ENCODE measurements around the gene EEA1.

EEA1 gene

GRCh38 chr12:92899386-92900001 lies 29.6 kb downstream of the EEA1 start:
- Histone ChIP-seq H3K27ac (ENCODE audit: insufficient read depth, low read depth, low read length, poor library complexity, severe bottlenecking) (no peak overlapping the region), H3K4me1 (ENCODE audit: control insufficient read depth, insufficient read depth, low read length) (peaks cover 7% of the 10 kb centered on the region), H3K4me3 (ENCODE audit: insufficient read depth, low read depth, low read length) (no peak overlapping the region), H3K27me3 (ENCODE audit: control insufficient read depth, insufficient read depth, low read length, poor library complexity, severe bottlenecking) (no peaks in the 10 kb centered on the region), H3K36me3 (ENCODE audit: control insufficient read depth, insufficient read depth, low read length) (no peaks in the 10 kb centered on the region), H3K9me3 (ENCODE audit: control insufficient read depth, low read length) (no peaks in the 10 kb centered on the region)
- 81 to 98% methylated on average over 2 to 3 of the region's 3 CpGs for WGBS, 2 experiments

GRCh38 chr12:92898755-92899154 lies 30.3 kb downstream of the EEA1 start:
- Histone ChIP-seq H3K27ac (ENCODE audit: insufficient read depth, low read depth, low read length, poor library complexity, severe bottlenecking) (no peak overlapping the region), H3K9me3 (ENCODE audit: control insufficient read depth, low read length) (no peaks in the 10 kb centered on the region), H3K4me1 (ENCODE audit: control insufficient read depth, insufficient read depth, low read length) (peaks cover 7% of the 10 kb centered on the region), H3K4me3 (ENCODE audit: insufficient read depth, low read depth, low read length) (no peak overlapping the region), H3K27me3 (ENCODE audit: control insufficient read depth, insufficient read depth, low read length, poor library complexity, severe bottlenecking) (no peaks in the 10 kb centered on the region), H3K36me3 (ENCODE audit: control insufficient read depth, insufficient read depth, low read length) (no peaks in the 10 kb centered on the region)

DNA sequence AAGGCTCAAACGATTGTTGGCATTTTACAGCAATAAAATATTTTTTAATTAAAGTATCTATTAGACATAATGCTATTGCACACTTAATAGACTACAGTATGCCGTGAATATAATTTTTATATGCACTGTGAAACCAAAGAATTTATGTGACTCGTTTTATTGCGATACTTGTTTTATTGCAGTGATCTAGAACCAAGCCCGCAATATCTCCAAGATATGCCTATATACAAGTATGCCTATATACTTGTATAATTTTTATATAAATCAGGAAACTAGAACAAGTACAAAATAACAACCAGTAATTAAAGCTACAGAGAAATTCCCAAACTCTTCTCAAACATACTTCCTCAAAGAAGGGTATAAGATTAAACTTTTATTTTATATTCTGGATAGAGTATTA lies 31.3 kb downstream of the EEA1 start:
- no peak overlapping the region for H3K27ac ChIP-seq (ENCODE audit: insufficient read depth, low read depth, low read length, poor library complexity, severe bottlenecking)
- H3K9me3 ChIP-seq (ENCODE audit: control insufficient read depth, low read length) = no peaks in the 10 kb centered on the region
- H3K27me3 ChIP-seq (ENCODE audit: control insufficient read depth, insufficient read depth, low read length, poor library complexity, severe bottlenecking) = no peaks in the 10 kb centered on the region
- H3K4me1 ChIP-seq (ENCODE audit: control insufficient read depth, insufficient read depth, low read length) = peaks cover 7% of the 10 kb centered on the region
- 98% methylated on average over 4 of the region's 5 CpGs; no CpG with 5 or more reads in 1 of the 2 experiments for WGBS, 2 experiments
- H3K36me3 ChIP-seq (ENCODE audit: control insufficient read depth, insufficient read depth, low read length) = no peaks in the 10 kb centered on the region
- no peak overlapping the region for H3K4me3 ChIP-seq (ENCODE audit: insufficient read depth, low read depth, low read length)

GRCh38 chr12:92890601-92891106 lies 38.4 kb downstream of the EEA1 start:
- H3K27ac ChIP-seq (ENCODE audit: insufficient read depth, low read depth, low read length, poor library complexity, severe bottlenecking) = no peak overlapping the region
- H3K4me1 ChIP-seq (ENCODE audit: control insufficient read depth, insufficient read depth, low read length) = no peaks in the 10 kb centered on the region
- H3K27me3 ChIP-seq (ENCODE audit: control insufficient read depth, insufficient read depth, low read length, poor library complexity, severe bottlenecking) = no peaks in the 10 kb centered on the region
- 89 to 100% methylated on average over 1 of the region's 3 CpGs for WGBS, 2 experiments
- H3K9me3 ChIP-seq (ENCODE audit: control insufficient read depth, low read length) = no peaks in the 10 kb centered on the region
- H3K4me3 ChIP-seq (ENCODE audit: insufficient read depth, low read depth, low read length) = no peak overlapping the region
- no peaks in the 10 kb centered on the region for H3K36me3 ChIP-seq (ENCODE audit: control insufficient read depth, insufficient read depth, low read length)

GRCh38 chr12:92886131-92886530 lies 43.0 kb downstream of the EEA1 start:
- Histone ChIP-seq H3K27me3 (ENCODE audit: control insufficient read depth, insufficient read depth, low read length, poor library complexity, severe bottlenecking) (no peaks in the 10 kb centered on the region), H3K27ac (ENCODE audit: insufficient read depth, low read depth, low read length, poor library complexity, severe bottlenecking) (no peak overlapping the region), H3K9me3 (ENCODE audit: control insufficient read depth, low read length) (no peaks in the 10 kb centered on the region), H3K36me3 (ENCODE audit: control insufficient read depth, insufficient read depth, low read length) (no peaks in the 10 kb centered on the region), H3K4me1 (ENCODE audit: control insufficient read depth, insufficient read depth, low read length) (no peaks in the 10 kb centered on the region), H3K4me3 (ENCODE audit: insufficient read depth, low read depth, low read length) (no peak overlapping the region)
- 86% methylated on average over 1 of the region's 2 CpGs; no CpG with 5 or more reads in 1 of the 2 experiments for WGBS, 2 experiments

DNA sequence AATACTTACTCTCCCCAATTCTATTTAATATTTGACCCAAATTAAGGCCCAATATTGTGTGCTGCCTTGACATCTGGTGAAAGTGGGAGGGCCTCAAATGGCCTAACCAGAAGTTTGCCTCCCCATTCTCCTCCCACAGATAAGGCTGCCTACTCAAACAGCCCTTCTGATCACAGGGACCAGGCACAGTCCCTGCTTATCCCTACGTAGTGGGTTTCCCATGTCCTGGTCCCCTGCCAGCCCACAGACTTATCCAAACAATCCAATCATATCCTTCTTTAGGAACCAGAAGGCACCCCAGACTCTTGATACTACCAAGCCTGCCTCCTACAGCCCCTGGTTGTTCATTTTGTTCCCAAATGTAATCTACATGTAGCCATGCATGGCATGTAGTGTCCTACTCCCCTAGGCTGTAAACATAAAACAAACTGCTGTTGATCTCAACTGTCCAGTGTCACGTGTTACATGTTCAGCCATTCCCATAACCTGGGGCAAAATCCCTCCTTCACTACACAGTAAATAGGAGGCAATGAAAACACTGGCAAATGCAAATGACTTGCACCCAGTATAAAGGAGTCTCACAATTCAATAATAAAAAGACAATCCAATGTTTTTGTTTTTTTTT lies 49.3 kb downstream of the EEA1 start:
- H3K27ac ChIP-seq (ENCODE audit: insufficient read depth, low read depth, low read length, poor library complexity, severe bottlenecking) = no peak overlapping the region
- H3K4me1 ChIP-seq (ENCODE audit: control insufficient read depth, insufficient read depth, low read length) = no peaks in the 10 kb centered on the region
- H3K4me3 ChIP-seq (ENCODE audit: insufficient read depth, low read depth, low read length) = no peak overlapping the region
- no peaks in the 10 kb centered on the region for H3K36me3 ChIP-seq (ENCODE audit: control insufficient read depth, insufficient read depth, low read length)
- no peaks in the 10 kb centered on the region for H3K27me3 ChIP-seq (ENCODE audit: control insufficient read depth, insufficient read depth, low read length, poor library complexity, severe bottlenecking)
- H3K9me3 ChIP-seq (ENCODE audit: control insufficient read depth, low read length) = no peaks in the 10 kb centered on the region
- 75 to 77% methylated on average over 2 of the region's 2 CpGs for WGBS, 2 experiments

DNA sequence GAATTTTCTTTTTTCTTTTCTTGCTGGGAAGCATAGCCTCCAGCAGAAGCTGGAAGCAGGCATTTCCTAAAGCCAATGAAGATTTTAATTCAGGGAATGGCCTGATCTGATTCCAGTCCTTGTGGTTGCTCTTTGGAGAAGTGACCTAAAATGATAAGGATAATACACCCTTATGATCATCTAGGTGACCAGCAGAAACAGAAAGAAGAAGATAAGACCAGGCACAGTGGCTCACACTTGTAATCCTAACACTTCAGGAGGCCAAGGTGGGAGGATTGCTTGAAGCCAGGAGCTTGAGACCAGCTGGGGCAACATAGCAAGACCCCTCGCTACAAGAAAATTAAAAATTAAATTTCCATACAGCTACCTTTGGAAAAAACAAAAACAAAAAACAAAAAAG lies 51.2 kb downstream of the EEA1 start:
- no peak overlapping the region for H3K27ac ChIP-seq (ENCODE audit: insufficient read depth, low read depth, low read length, poor library complexity, severe bottlenecking)
- no peaks in the 10 kb centered on the region for H3K9me3 ChIP-seq (ENCODE audit: control insufficient read depth, low read length)
- H3K4me3 ChIP-seq (ENCODE audit: insufficient read depth, low read depth, low read length) = no peak overlapping the region
- H3K4me1 ChIP-seq (ENCODE audit: control insufficient read depth, insufficient read depth, low read length) = no peaks in the 10 kb centered on the region
- H3K27me3 ChIP-seq (ENCODE audit: control insufficient read depth, insufficient read depth, low read length, poor library complexity, severe bottlenecking) = no peaks in the 10 kb centered on the region
- 88% methylated on average over 1 of the region's 1 CpG; no CpG with 5 or more reads in 1 of the 2 experiments for WGBS, 2 experiments
- H3K36me3 ChIP-seq (ENCODE audit: control insufficient read depth, insufficient read depth, low read length) = no peaks in the 10 kb centered on the region

- 81 to 100% methylated on average over 3 of the region's 3 CpGs for WGBS, 2 experiments
- Histone ChIP-seq H3K4me1 (ENCODE audit: control insufficient read depth, insufficient read depth, low read length) (no peaks in the 10 kb centered on the region), H3K27me3 (ENCODE audit: control insufficient read depth, insufficient read depth, low read length, poor library complexity, severe bottlenecking) (no peaks in the 10 kb centered on the region)
These were observed 52.6 kb downstream of the EEA1 start for GRCh38 chr12:92876496-92876895.

GRCh38 chr12:92871116-92871515 lies 58.0 kb downstream of the EEA1 start:
- Histone ChIP-seq H3K27ac (ENCODE audit: insufficient read depth, low read depth, low read length, poor library complexity, severe bottlenecking) (no peak overlapping the region), H3K36me3 (ENCODE audit: control insufficient read depth, insufficient read depth, low read length) (no peaks in the 10 kb centered on the region), H3K4me1 (ENCODE audit: control insufficient read depth, insufficient read depth, low read length) (no peaks in the 10 kb centered on the region), H3K9me3 (ENCODE audit: control insufficient read depth, low read length) (no peaks in the 10 kb centered on the region), H3K4me3 (ENCODE audit: insufficient read depth, low read depth, low read length) (no peak overlapping the region), H3K27me3 (ENCODE audit: control insufficient read depth, insufficient read depth, low read length, poor library complexity, severe bottlenecking) (no peaks in the 10 kb centered on the region)
- 94 to 95% methylated on average over 3 of the region's 3 CpGs for WGBS, 2 experiments

More at GRCh38 chr12:92876496-92876895, 52.6 kb downstream of the EEA1 start:
- no peaks in the 10 kb centered on the region for H3K36me3 ChIP-seq (ENCODE audit: control insufficient read depth, insufficient read depth, low read length)
- H3K9me3 ChIP-seq (ENCODE audit: control insufficient read depth, low read length) = no peaks in the 10 kb centered on the region
- H3K4me3 ChIP-seq (ENCODE audit: insufficient read depth, low read depth, low read length) = no peak overlapping the region
- H3K27ac ChIP-seq (ENCODE audit: insufficient read depth, low read depth, low read length, poor library complexity, severe bottlenecking) = no peak overlapping the region

- 89 to 97% methylated on average over 1 of the region's 2 CpGs for WGBS, 2 experiments
- H3K4me1 ChIP-seq (ENCODE audit: control insufficient read depth, insufficient read depth, low read length) = no peaks in the 10 kb centered on the region
- no peaks in the 10 kb centered on the region for H3K36me3 ChIP-seq (ENCODE audit: control insufficient read depth, insufficient read depth, low read length)
- H3K27me3 ChIP-seq (ENCODE audit: control insufficient read depth, insufficient read depth, low read length, poor library complexity, severe bottlenecking) = no peaks in the 10 kb centered on the region
- H3K9me3 ChIP-seq (ENCODE audit: control insufficient read depth, low read length) = no peaks in the 10 kb centered on the region
- H3K4me3 ChIP-seq (ENCODE audit: insufficient read depth, low read depth, low read length) = no peak overlapping the region
- H3K27ac ChIP-seq (ENCODE audit: insufficient read depth, low read depth, low read length, poor library complexity, severe bottlenecking) = no peak overlapping the region
These were observed 62.7 kb downstream of the EEA1 start for GRCh38 chr12:92866418-92866817.

Measured in ectodermal cell (in vitro differentiated cells).